IMR-90 (cell line): Measurements from ENCODE around the gene GSG1. TPM values are rescaled to one million over a fixed set of nuclear protein-coding genes. Genes with fewer than 3 reads are reported as not detected.
A peak's percentile ranks its signal among the peaks of the same experiment; 100 is the strongest.

Source experiments
- ATAC-seq: fragments of 200-7000 bp; cut with Tn5 transposase; 2 replicates; pipeline ENCODE4 v1.9.1; 2020; ENCODE audit warnings: low read depth, mild to moderate bottlenecking, moderate library complexity
- BruUV-seq: library from RNA; stranded (reverse); fragments of 400-500 nt; replicated peaks from 2 replicates; lab custom pipeline; 2021; lab: Mats Ljungman, UMichigan
- CTCF ChIA-PET: fragments of 300-600 bp; formaldehyde crosslinking; extraction: SDS; loops from one replicate; lab custom pipeline; 2021; ENCODE audit warnings: antibody characterized with exemption; lab: Yijun Ruan, JAX
- POLR2A ChIA-PET: fragments of 300-600 bp; sonication (Branson Sonifier 250); formaldehyde crosslinking; loops from one replicate; lab custom pipeline; 2022; ENCODE audit warnings: antibody characterized with exemption; ENCODE audit not compliant: unreplicated experiment; lab: Charles Lee
- DNase-seq: peaks from one replicate; pipeline ENCODE4 v3.0.0; 2013
- H2AFZ ChIP-seq: replicated peaks from 2 replicates; pipeline ENCODE3; 2013; ENCODE audit warnings: low read length, mild to moderate bottlenecking; ENCODE audit not compliant: poor library complexity
- H2AK5ac ChIP-seq: 2 replicates; pipeline ENCODE4 v1.6.1; 2013; ENCODE audit warnings: low read depth, low read length, inconsistent platforms
- H2AK9ac ChIP-seq: replicated peaks from 2 replicates; pipeline ENCODE3; 2013; ENCODE audit warnings: mild to moderate bottlenecking, low read depth, low read length, moderate library complexity; ENCODE audit not compliant: poor library complexity
- H2BK120ac ChIP-seq: 2 replicates; pipeline ENCODE4 v1.6.1; 2013; ENCODE audit warnings: low read depth, low read length, inconsistent platforms
- H2BK15ac ChIP-seq: 3 replicates; pipeline ENCODE4 v1.6.1; 2013; ENCODE audit warnings: low read depth, low read length, inconsistent platforms
- H2BK20ac ChIP-seq: 2 replicates; pipeline ENCODE4 v1.6.1; 2013; ENCODE audit warnings: low read depth, mild to moderate bottlenecking, inconsistent platforms, low read length, moderate library complexity
- H2BK5ac ChIP-seq: 2 replicates; pipeline ENCODE4 v1.6.1; 2013; ENCODE audit warnings: mild to moderate bottlenecking, low read depth, low read length, inconsistent platforms; ENCODE audit not compliant: poor library complexity, severe bottlenecking
- H3K14ac ChIP-seq: replicated peaks from 2 replicates; pipeline ENCODE4 v1.6.1; 2013; ENCODE audit warnings: low read depth, low read length, inconsistent platforms
- H3K18ac ChIP-seq: 2 replicates; pipeline ENCODE4 v1.6.1; 2013; ENCODE audit warnings: low read depth, low read length, control low read depth
- H3K23ac ChIP-seq: 2 replicates; pipeline ENCODE4 v1.6.1; 2013; ENCODE audit warnings: low read depth, low read length, inconsistent platforms
- H3K27ac ChIP-seq: 2 replicates; pipeline ENCODE4 v1.5.1; 2013; ENCODE audit warnings: mild to moderate bottlenecking, control low read depth, low read length; ENCODE audit not compliant: insufficient read depth
- H3K27me3 ChIP-seq: 2 replicates; pipeline ENCODE4 v1.6.1; 2013; ENCODE audit warnings: low read length; ENCODE audit not compliant: control insufficient read depth, insufficient read depth
- H3K36me3 ChIP-seq: 2 replicates; pipeline ENCODE4 v1.6.1; 2013; ENCODE audit warnings: low read length, mixed read lengths; ENCODE audit not compliant: control insufficient read depth, insufficient read depth
- H3K4ac ChIP-seq: 2 replicates; pipeline ENCODE4 v1.6.1; 2013; ENCODE audit warnings: low read depth, low read length, inconsistent platforms
- H3K4me1 ChIP-seq: 2 replicates; pipeline ENCODE4 v1.6.1; 2013; ENCODE audit warnings: low read length, mixed read lengths; ENCODE audit not compliant: control insufficient read depth, insufficient read depth
- H3K4me2 ChIP-seq: 2 replicates; pipeline ENCODE4 v1.6.1; 2013; ENCODE audit warnings: low read depth, mild to moderate bottlenecking, control low read depth, low read length, moderate library complexity
- H3K4me3 ChIP-seq: 2 replicates; pipeline ENCODE4 v1.5.1; 2013; ENCODE audit warnings: low read depth, mild to moderate bottlenecking, control low read depth, low read length, moderate library complexity; ENCODE audit not compliant: insufficient read depth
- H3K56ac ChIP-seq: 2 replicates; pipeline ENCODE4 v1.6.1; 2013; ENCODE audit warnings: low read length, inconsistent platforms; ENCODE audit not compliant: insufficient read depth; ENCODE audit errors: extremely low read depth
- H3K79me1 ChIP-seq, 2 experiments: 2 replicates each; pipeline ENCODE4 v1.6.1; 2013; ENCODE audit warnings: low read length in 2 of 2, inconsistent platforms in 1 of 2, low read depth in 1 of 2
- H3K9ac ChIP-seq: 2 replicates; pipeline ENCODE4 v1.6.1; 2013; ENCODE audit warnings: low read depth, low read length, control low read depth
- H3K9me1 ChIP-seq: 2 replicates; pipeline ENCODE4 v1.6.1; 2013; ENCODE audit warnings: low read length, inconsistent platforms; ENCODE audit not compliant: insufficient read depth
- H3K9me3 ChIP-seq: 2 replicates; pipeline ENCODE4 v1.6.1; 2013; ENCODE audit warnings: low read length; ENCODE audit not compliant: control insufficient read depth, insufficient read depth
- H4K20me1 ChIP-seq: 2 replicates; pipeline ENCODE4 v1.6.1; 2013; ENCODE audit warnings: low read length, inconsistent platforms; ENCODE audit not compliant: insufficient read depth
- H4K5ac ChIP-seq: 2 replicates; pipeline ENCODE4 v1.6.1; 2013; ENCODE audit warnings: mild to moderate bottlenecking, low read depth, low read length, control low read depth
- H4K8ac ChIP-seq, 2 experiments: 2 replicates each; pipeline ENCODE4 v1.6.1; 2013; ENCODE audit warnings: low read depth in 2 of 2, low read length in 2 of 2, control low read depth in 1 of 2, inconsistent platforms in 1 of 2
- H4K91ac ChIP-seq: 2 replicates; pipeline ENCODE4 v1.6.1; 2013; ENCODE audit warnings: low read depth, low read length, inconsistent platforms; ENCODE audit not compliant: insufficient read depth
- CEBPB ChIP-seq: IDR thresholded peaks from 2 replicates; pipeline ENCODE4 v1.6.1; 2012; ENCODE audit warnings: low read depth, low read length, improper control_type of control experiment
- CHD1 ChIP-seq: IDR thresholded peaks from 2 replicates; pipeline ENCODE4 v1.6.1; 2012; ENCODE audit warnings: low read depth, low read length, improper control_type of control experiment
- FOS ChIP-seq: fragments of 150-350 bp; IDR thresholded peaks from 2 replicates; pipeline ENCODE4 v1.6.1; 2016; ENCODE audit warnings: low read depth, low read length
- WGBS, 2 experiments: methylation state at CpG; one replicate each; pipeline versions ENCODE4 v1.1.5 to v1.1.7; 2013; ENCODE audit warnings: missing lambda C conversion rate in 2 of 2; ENCODE audit not compliant: insufficient read length in 1 of 2; ENCODE audit errors: extremely low coverage in 2 of 2; 5-methylcytosine and 5-hydroxymethylcytosine counted together
- dilution Hi-C: fragments of 300-500 bp; cut with HindIII; formaldehyde crosslinking; loops from one replicate; pipeline ENCODE4 v1.14.3; 2018; ENCODE audit warnings: low sequenced_read_pairs; ENCODE audit not compliant: unreplicated experiment
- in situ Hi-C: fragments of 300-500 bp; cut with MboI; formaldehyde crosslinking; loops from 3 replicates; pipeline ENCODE4 v1.14.3; 2019; ENCODE audit warnings: low sequenced_read_pairs, inconsistent platforms, mixed read lengths
- intact Hi-C: fragments of 100-400 bp; cut with micrococcal nuclease; formaldehyde crosslinking; loops from 2 replicates; pipeline ENCODE4 v1.10.0; 2022
- polyA plus RNA-seq, 3 experiments: library from polyadenylated mRNA; depleted of rRNA; stranded (reverse); fragments of >200 nt; gene quantifications; 2 replicates each; pipeline ENCODE4 v1.2.3, GENCODE V29; 2012; ENCODE audit warnings: low replicate concordance in 1 of 3
- total RNA-seq: library from RNA; depleted of rRNA; stranded (reverse); fragments of >200 nt; gene quantifications from 2 replicates; pipeline ENCODE4 v1.2.3, GENCODE V29; 2012
- TF ChIP-seq, protein P1 (sequence below): fragments of 150-350 bp; IDR thresholded peaks from 2 replicates; pipeline ENCODE4 v1.6.1; 2017; ENCODE audit warnings: mild to moderate bottlenecking, antibody characterized with exemption, low read length, low read depth

Gene GSG1
- total and polyA plus RNA-seq, 2 of the 4 experiments (the other 2 are of a cell fraction) = 1.8 to 2.9 TPM

DNA sequence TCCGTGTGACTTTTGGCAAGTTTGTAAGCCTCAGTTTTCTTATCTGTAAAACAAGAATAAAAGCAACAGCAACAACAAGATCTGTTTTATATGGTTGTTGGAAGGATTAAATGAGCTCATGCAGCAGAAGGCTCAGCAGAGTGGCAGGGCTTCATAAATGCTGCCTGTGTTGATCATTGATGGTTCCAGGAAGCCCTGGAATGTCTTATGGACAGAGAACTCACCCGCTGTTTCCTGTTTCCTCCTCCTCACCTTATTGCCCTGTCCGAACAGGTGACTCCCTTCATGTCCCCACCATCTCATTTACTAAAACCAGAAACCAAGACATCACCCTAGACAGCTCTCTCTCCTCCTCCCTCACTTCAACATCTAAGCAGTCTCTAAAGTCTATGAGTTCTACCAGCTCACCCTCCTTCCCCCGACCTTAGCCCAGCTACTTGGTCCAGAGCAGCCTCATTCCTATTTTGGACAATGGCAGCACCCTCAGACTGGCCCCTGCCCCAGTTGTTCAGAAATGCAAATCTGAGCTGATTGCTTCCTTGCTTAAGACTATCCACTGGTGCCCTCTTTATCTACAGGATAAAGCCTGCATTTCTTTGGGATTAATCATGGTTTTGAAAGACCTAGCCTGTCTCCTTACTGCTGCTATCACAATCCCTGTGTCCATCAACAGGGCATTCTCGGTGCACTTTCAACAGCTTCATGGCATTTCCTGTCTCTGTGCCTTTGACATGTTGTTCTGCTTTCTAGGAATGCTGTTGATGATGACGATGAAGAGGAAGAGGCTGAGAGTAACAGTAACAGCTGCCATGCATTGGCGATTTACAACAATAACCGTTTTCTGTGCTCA lies 21.4 kb upstream of the GSG1 start:
- DNase-seq (peak; percentile 68), ATAC-seq (peak; percentile 93)
- H2BK20ac ChIP-seq = peak overlapping the region; percentile 41; the same call in 1 of the 2 replicates
- no peaks in the 10 kb centered on the region for H3K9me3 ChIP-seq
- peaks cover 8% of the 10 kb centered on the region for H3K4me1 ChIP-seq
- CTCF ChIA-PET = interaction anchor here (0.6 to 1.2 kb wide), 2 partner anchors 101 to 281 kb away, joined by 3 to 4 read pairs; no protein-coding TSS in a partner anchor
- peak overlapping the region; percentile 26; the same call in 1 of the 2 replicates for H3K23ac ChIP-seq
- H2AK5ac ChIP-seq = peak overlapping the region; percentile 84
- 0 out of 2 replicates have a peak overlapping the region, but pooled peaks have one; percentile 42 for H3K14ac ChIP-seq
- peaks cover 11% of the 10 kb centered on the region for H3K9me1 ChIP-seq
- no peak overlapping the region for H3K27ac ChIP-seq
- H3K9ac ChIP-seq = no peak overlapping the region
- TF ChIP-seq CHD1 = no peak
- peak; percentile 52 for TF ChIP-seq CEBPB
- TF ChIP-seq, protein P1, sequence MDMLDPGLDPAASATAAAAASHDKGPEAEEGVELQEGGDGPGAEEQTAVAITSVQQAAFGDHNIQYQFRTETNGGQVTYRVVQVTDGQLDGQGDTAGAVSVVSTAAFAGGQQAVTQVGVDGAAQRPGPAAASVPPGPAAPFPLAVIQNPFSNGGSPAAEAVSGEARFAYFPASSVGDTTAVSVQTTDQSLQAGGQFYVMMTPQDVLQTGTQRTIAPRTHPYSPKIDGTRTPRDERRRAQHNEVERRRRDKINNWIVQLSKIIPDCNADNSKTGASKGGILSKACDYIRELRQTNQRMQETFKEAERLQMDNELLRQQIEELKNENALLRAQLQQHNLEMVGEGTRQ = no peak
- TF ChIP-seq FOS = 0 out of 2 replicates have a peak, but pooled peaks have one; percentile 26
- H2BK5ac ChIP-seq = no peak overlapping the region
- no peak overlapping the region for H3K56ac ChIP-seq
- H4K8ac ChIP-seq = peak overlapping the region; percentile 3 to 36; a peak in 2 of 4 replicates
- in situ Hi-C loops (no loop called here), dilution Hi-C loops (no loop called here), intact Hi-C loops (no loop called here)
- H3K18ac ChIP-seq = peak overlapping the region; percentile 35; the same call in 1 of the 2 replicates
- H2AFZ ChIP-seq = peak overlapping the region; percentile 50
- POLR2A ChIA-PET = interaction anchor here (0.6 kb wide), 1 partner anchor 82 kb away, joined by 4 read pairs; no protein-coding TSS in a partner anchor
- H3K4me2 ChIP-seq = 0 out of 2 replicates have a peak overlapping the region, but pooled peaks have one; percentile 0
- no peak overlapping the region for H3K4me3 ChIP-seq
- H4K20me1 ChIP-seq = no peaks in the 10 kb centered on the region
- H3K36me3 ChIP-seq = no peaks in the 10 kb centered on the region
- peak overlapping the region; percentile 19; the same call in 1 of the 3 replicates for H2BK15ac ChIP-seq
- no TSS peak for BruUV-seq
- H4K91ac ChIP-seq = peak overlapping the region; percentile 39; the same call in 1 of the 2 replicates
- H3K79me1 ChIP-seq = no peaks in the 10 kb centered on the region
- H2AK9ac ChIP-seq = peak overlapping the region; percentile 39
- peak overlapping the region; percentile 53 for H2BK120ac ChIP-seq
- no peak overlapping the region for H4K5ac ChIP-seq
- no peaks in the 10 kb centered on the region for H3K27me3 ChIP-seq
- WGBS, 2 experiments = 60% methylated on average over 1 of the region's 8 CpGs; no CpG with 5 or more reads in 1 of the 2 experiments
- H3K4ac ChIP-seq = peak overlapping the region; percentile 47
